ENCODE measurements around the gene ITPR3.
A peak's percentile ranks its signal among the peaks of the same experiment; 100 is the strongest.

Gene ITPR3

GRCh38 chr6:33600761-33601160, 20.4 kb upstream of the ITPR3 start:
- H3K4me1 ChIP-seq (ENCODE audit: control insufficient read depth in 2 of 2, insufficient read depth in 2 of 2, low read length in 2 of 2) = peaks cover 0 to 6% of the 10 kb centered on the region in 2 donors
- no peaks in the 10 kb centered on the region for H3K27me3 ChIP-seq (ENCODE audit: control insufficient read depth in 2 of 2, insufficient read depth in 2 of 2, low read length in 2 of 2)
- H3K9me3 ChIP-seq (ENCODE audit: control insufficient read depth in 2 of 2, low read length in 2 of 2) = no peaks in the 10 kb centered on the region
- H3K36me3 ChIP-seq (ENCODE audit: control insufficient read depth in 2 of 2, insufficient read depth in 2 of 2, low read length in 2 of 2) = no peaks in the 10 kb centered on the region
- no peak overlapping the region for H3K4me3 ChIP-seq (ENCODE audit: low read length in 2 of 2)
- no peak overlapping the region for H3K27ac ChIP-seq (ENCODE audit: low read depth in 2 of 2, low read length in 2 of 2)
- no peak overlapping the region for H3K9ac ChIP-seq (ENCODE audit: low read depth in 1 of 2, low read length in 2 of 2)

DNA sequence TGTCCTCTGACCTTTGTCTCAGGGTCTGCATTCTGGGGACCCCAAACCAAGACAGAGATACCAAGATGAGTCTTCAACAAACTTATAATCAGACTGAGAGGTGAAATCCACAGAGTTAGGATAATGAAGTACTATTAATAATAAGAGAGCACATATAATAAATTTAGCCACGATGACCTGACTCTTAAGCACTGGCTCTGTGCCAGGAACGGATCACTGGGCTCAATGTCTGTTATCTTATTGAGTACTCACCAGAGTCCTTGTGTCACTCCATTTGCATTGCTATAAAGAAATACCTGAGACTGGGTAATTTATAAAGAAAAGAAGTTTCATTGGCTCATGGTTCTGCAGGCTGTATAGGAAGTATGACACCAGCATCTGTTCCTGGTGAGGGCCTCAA, 18.9 kb upstream of the ITPR3 start:
- Histone ChIP-seq H3K9ac (ENCODE audit: low read depth in 1 of 2, low read length in 2 of 2) (no peak overlapping the region), H3K27ac (ENCODE audit: low read depth in 2 of 2, low read length in 2 of 2) (no peak overlapping the region), H3K36me3 (ENCODE audit: control insufficient read depth in 2 of 2, insufficient read depth in 2 of 2, low read length in 2 of 2) (no peaks in the 10 kb centered on the region), H3K4me3 (ENCODE audit: low read length in 2 of 2) (no peak overlapping the region), H3K9me3 (ENCODE audit: control insufficient read depth in 2 of 2, low read length in 2 of 2) (no peaks in the 10 kb centered on the region), H3K27me3 (ENCODE audit: control insufficient read depth in 2 of 2, insufficient read depth in 2 of 2, low read length in 2 of 2) (no peaks in the 10 kb centered on the region), H3K4me1 (ENCODE audit: control insufficient read depth in 2 of 2, insufficient read depth in 2 of 2, low read length in 2 of 2) (peaks cover 0 to 6% of the 10 kb centered on the region in 2 donors)

- no peaks in the 10 kb centered on the region for H3K36me3 ChIP-seq (ENCODE audit: control insufficient read depth in 2 of 2, insufficient read depth in 2 of 2, low read length in 2 of 2)
- H3K4me1 ChIP-seq (ENCODE audit: control insufficient read depth in 2 of 2, insufficient read depth in 2 of 2, low read length in 2 of 2) = peaks cover 2 to 5% of the 10 kb centered on the region in 2 donors
- no peak overlapping the region for H3K9ac ChIP-seq (ENCODE audit: low read depth in 1 of 2, low read length in 2 of 2)
- H3K27ac ChIP-seq (ENCODE audit: low read depth in 2 of 2, low read length in 2 of 2) = no peak overlapping the region
- H3K9me3 ChIP-seq (ENCODE audit: control insufficient read depth in 2 of 2, low read length in 2 of 2) = no peaks in the 10 kb centered on the region
- H3K4me3 ChIP-seq (ENCODE audit: low read length in 2 of 2) = no peak overlapping the region
- no peaks in the 10 kb centered on the region for H3K27me3 ChIP-seq (ENCODE audit: control insufficient read depth in 2 of 2, insufficient read depth in 2 of 2, low read length in 2 of 2)
These were observed 15.9 kb upstream of the ITPR3 start for GRCh38 chr6:33604941-33605854.

- H3K9me3 ChIP-seq (ENCODE audit: control insufficient read depth in 2 of 2, low read length in 2 of 2) = no peaks in the 10 kb centered on the region
- peaks cover 2 to 18% of the 10 kb centered on the region in 2 donors for H3K4me1 ChIP-seq (ENCODE audit: control insufficient read depth in 2 of 2, insufficient read depth in 2 of 2, low read length in 2 of 2)
- no peak overlapping the region for H3K4me3 ChIP-seq (ENCODE audit: low read length in 2 of 2)
- no peak overlapping the region for H3K9ac ChIP-seq (ENCODE audit: low read depth in 1 of 2, low read length in 2 of 2)
- H3K36me3 ChIP-seq (ENCODE audit: control insufficient read depth in 2 of 2, insufficient read depth in 2 of 2, low read length in 2 of 2) = no peaks in the 10 kb centered on the region
- no peaks in the 10 kb centered on the region for H3K27me3 ChIP-seq (ENCODE audit: control insufficient read depth in 2 of 2, insufficient read depth in 2 of 2, low read length in 2 of 2)
- no peak overlapping the region for H3K27ac ChIP-seq (ENCODE audit: low read depth in 2 of 2, low read length in 2 of 2)
These were observed 14.5 kb upstream of the ITPR3 start for GRCh38 chr6:33606642-33607041.

GRCh38 chr6:33607126-33607783, 13.9 kb upstream of the ITPR3 start:
- Histone ChIP-seq H3K27me3 (ENCODE audit: control insufficient read depth in 2 of 2, insufficient read depth in 2 of 2, low read length in 2 of 2) (no peaks in the 10 kb centered on the region), H3K4me3 (ENCODE audit: low read length in 2 of 2) (no peak overlapping the region), H3K36me3 (ENCODE audit: control insufficient read depth in 2 of 2, insufficient read depth in 2 of 2, low read length in 2 of 2) (no peaks in the 10 kb centered on the region), H3K4me1 (ENCODE audit: control insufficient read depth in 2 of 2, insufficient read depth in 2 of 2, low read length in 2 of 2) (peaks cover 2 to 18% of the 10 kb centered on the region in 2 donors), H3K9me3 (ENCODE audit: control insufficient read depth in 2 of 2, low read length in 2 of 2) (no peaks in the 10 kb centered on the region), H3K27ac (ENCODE audit: low read depth in 2 of 2, low read length in 2 of 2) (no peak overlapping the region), H3K9ac (ENCODE audit: low read depth in 1 of 2, low read length in 2 of 2) (no peak overlapping the region)

- Histone ChIP-seq H3K9me3 (ENCODE audit: control insufficient read depth in 2 of 2, low read length in 2 of 2) (no peaks in the 10 kb centered on the region), H3K4me1 (ENCODE audit: control insufficient read depth in 2 of 2, insufficient read depth in 2 of 2, low read length in 2 of 2) (peaks cover 2 to 18% of the 10 kb centered on the region in 2 donors), H3K9ac (ENCODE audit: low read depth in 1 of 2, low read length in 2 of 2) (no peak overlapping the region), H3K36me3 (ENCODE audit: control insufficient read depth in 2 of 2, insufficient read depth in 2 of 2, low read length in 2 of 2) (no peaks in the 10 kb centered on the region), H3K4me3 (ENCODE audit: low read length in 2 of 2) (no peak overlapping the region), H3K27me3 (ENCODE audit: control insufficient read depth in 2 of 2, insufficient read depth in 2 of 2, low read length in 2 of 2) (no peaks in the 10 kb centered on the region), H3K27ac (ENCODE audit: low read depth in 2 of 2, low read length in 2 of 2) (no peak overlapping the region)
These were observed 13.3 kb upstream of the ITPR3 start for GRCh38 chr6:33607784-33608161.

GRCh38 chr6:33609019-33609418, 12.1 kb upstream of the ITPR3 start:
- Histone ChIP-seq H3K27me3 (ENCODE audit: control insufficient read depth in 2 of 2, insufficient read depth in 2 of 2, low read length in 2 of 2) (no peaks in the 10 kb centered on the region), H3K4me1 (ENCODE audit: control insufficient read depth in 2 of 2, insufficient read depth in 2 of 2, low read length in 2 of 2) (peaks cover 2 to 19% of the 10 kb centered on the region in 2 donors), H3K9ac (ENCODE audit: low read depth in 1 of 2, low read length in 2 of 2) (no peak overlapping the region), H3K27ac (ENCODE audit: low read depth in 2 of 2, low read length in 2 of 2) (no peak overlapping the region), H3K36me3 (ENCODE audit: control insufficient read depth in 2 of 2, insufficient read depth in 2 of 2, low read length in 2 of 2) (no peaks in the 10 kb centered on the region), H3K4me3 (ENCODE audit: low read length in 2 of 2) (no peak overlapping the region), H3K9me3 (ENCODE audit: control insufficient read depth in 2 of 2, low read length in 2 of 2) (no peaks in the 10 kb centered on the region)

DNA sequence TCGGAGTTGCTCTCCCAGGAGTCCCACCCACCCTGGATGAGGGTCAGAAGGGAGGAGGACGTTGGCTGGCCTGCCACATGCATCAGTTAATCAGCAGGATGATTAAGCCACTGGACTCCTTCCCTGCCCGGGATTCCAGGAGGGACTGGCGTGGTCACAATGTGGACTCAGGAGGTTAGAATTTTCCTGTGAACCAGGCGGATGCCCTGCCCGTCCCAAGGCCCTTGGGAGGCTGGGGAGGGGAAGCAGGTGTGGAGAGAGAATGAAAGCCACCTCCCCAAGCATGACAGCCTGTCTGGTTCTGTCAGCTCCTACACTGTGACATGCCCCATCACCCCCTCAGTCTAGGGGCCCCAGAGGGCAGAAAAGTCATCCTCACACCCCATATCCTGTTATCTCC, 11.6 kb upstream of the ITPR3 start:
- Histone ChIP-seq H3K4me1 (ENCODE audit: control insufficient read depth in 2 of 2, insufficient read depth in 2 of 2, low read length in 2 of 2) (peaks cover 2 to 21% of the 10 kb centered on the region in 2 donors), H3K4me3 (ENCODE audit: low read length in 2 of 2) (no peak overlapping the region), H3K27ac (ENCODE audit: low read depth in 2 of 2, low read length in 2 of 2) (peak overlapping the region; percentile 16 to 18), H3K9ac (ENCODE audit: low read depth in 1 of 2, low read length in 2 of 2) (no peak overlapping the region), H3K36me3 (ENCODE audit: control insufficient read depth in 2 of 2, insufficient read depth in 2 of 2, low read length in 2 of 2) (no peaks in the 10 kb centered on the region), H3K27me3 (ENCODE audit: control insufficient read depth in 2 of 2, insufficient read depth in 2 of 2, low read length in 2 of 2) (no peaks in the 10 kb centered on the region), H3K9me3 (ENCODE audit: control insufficient read depth in 2 of 2, low read length in 2 of 2) (no peaks in the 10 kb centered on the region)

DNA sequence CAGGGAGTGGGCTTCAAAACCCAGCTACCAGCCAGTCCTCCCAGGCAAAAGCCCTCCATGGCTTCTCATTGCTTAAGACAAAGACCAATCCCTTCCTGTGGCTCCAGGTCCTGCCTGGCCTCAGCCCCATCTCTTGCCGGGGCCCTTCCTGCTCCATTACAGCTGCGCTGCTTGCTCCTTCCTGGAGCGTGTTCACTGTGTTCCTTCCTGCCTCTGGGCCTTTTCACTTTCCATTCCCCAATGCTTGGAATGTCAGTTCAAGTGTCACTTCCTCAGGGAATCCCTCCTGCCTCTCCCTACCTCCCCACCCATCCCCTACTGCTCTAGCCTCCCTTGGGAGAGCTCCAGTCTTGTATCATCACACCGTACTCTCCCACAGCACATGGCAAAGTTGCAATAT, 11.1 kb upstream of the ITPR3 start:
- Histone ChIP-seq H3K4me3 (ENCODE audit: low read length in 2 of 2) (no peak overlapping the region), H3K9ac (ENCODE audit: low read depth in 1 of 2, low read length in 2 of 2) (no peak overlapping the region), H3K27me3 (ENCODE audit: control insufficient read depth in 2 of 2, insufficient read depth in 2 of 2, low read length in 2 of 2) (no peaks in the 10 kb centered on the region), H3K36me3 (ENCODE audit: control insufficient read depth in 2 of 2, insufficient read depth in 2 of 2, low read length in 2 of 2) (no peaks in the 10 kb centered on the region), H3K9me3 (ENCODE audit: control insufficient read depth in 2 of 2, low read length in 2 of 2) (no peaks in the 10 kb centered on the region), H3K4me1 (ENCODE audit: control insufficient read depth in 2 of 2, insufficient read depth in 2 of 2, low read length in 2 of 2) (peaks cover 2 to 21% of the 10 kb centered on the region in 2 donors), H3K27ac (ENCODE audit: low read depth in 2 of 2, low read length in 2 of 2) (peak overlapping the region; percentile 16 to 18)

All from mucosa of rectum (tissue), 2 donors.